K562 (cell line): ENCODE data around the gene MICU1. TPM values are rescaled to one million over a fixed set of nuclear protein-coding genes. Genes with fewer than 3 reads are reported as not detected.

ENCODE experiments used
- E2F3 ChIP-seq: fragments of 250-450 bp; sonication (Bioruptor Pico); IDR thresholded peaks from 2 replicates; pipeline ENCODE4 v1.4.0; 2020; ENCODE audit warnings: mild to moderate bottlenecking
- HSF4 ChIP-seq: fragments of 250-450 bp; sonication (Bioruptor Pico); IDR thresholded peaks from 2 replicates; pipeline ENCODE4 v2.1.2; 2022; ENCODE audit warnings: mild to moderate bottlenecking, moderate library complexity, borderline replicate concordance
- JUNB ChIP-seq: fragments of 450-650 bp; formaldehyde crosslinking; conservative IDR thresholded peaks from 2 replicates; pipeline ENCODE4 v1.4.0; 2020; ENCODE audit warnings: mild to moderate bottlenecking
- MAFK ChIP-seq: IDR thresholded peaks from 2 replicates; pipeline ENCODE4 v1.6.1; 2011; ENCODE audit warnings: low read length, improper control_type of control experiment
- SMAD4 ChIP-seq: fragments of 250-450 bp; sonication (Bioruptor Pico); conservative IDR thresholded peaks from 2 replicates; pipeline ENCODE4 v1.8.0; 2021; ENCODE audit warnings: inconsistent platforms, mild to moderate bottlenecking, moderate library complexity
- SREBF2 ChIP-seq: sonication (generic); formaldehyde crosslinking; IDR thresholded peaks from 2 replicates; pipeline ENCODE4 v1.4.0; 2020; ENCODE audit warnings: mild to moderate bottlenecking, missing genetic modification reagents
- ZNF134 ChIP-seq: fragments of 250-450 bp; sonication (Bioruptor Pico); conservative IDR thresholded peaks from 2 replicates; pipeline ENCODE4 v1.4.0; 2020
- ZNF76 ChIP-seq: fragments of 250-450 bp; sonication (Bioruptor Pico); IDR thresholded peaks from 2 replicates; pipeline ENCODE4 v1.4.0; 2020; ENCODE audit warnings: mild to moderate bottlenecking, moderate library complexity, borderline replicate concordance
- polyA plus RNA-seq, 8 experiments: library from polyadenylated mRNA; depleted of rRNA in 4 of 8; stranded (reverse) in 5 of 8; unstranded in 3 of 8; fragments of >200 nt; fragmentation: Nextera tagmentation in 2 of 8; fragmentation: Illumina TruSeq in 1 of 8; extraction: Ambion mirVana in 2 of 8; extraction: Trizol in 1 of 8; gene quantifications; 2 replicates each; pipeline versions ENCODE4 v1.2.1 to v1.2.3, GENCODE V29; 2011 to 2014; ENCODE audit warnings: inconsistent platforms in 1 of 8, missing spikeins in 1 of 8
- total RNA-seq, 7 experiments: library from RNA; depleted of rRNA in 6 of 7; stranded (reverse); fragments of >200 nt in 6 of 7; fragmentation: Illumina TruSeq in 2 of 7; extraction: Trizol in 2 of 7; gene quantifications; 2 replicates each; pipeline versions ENCODE4 v1.2.1 to v1.2.3, GENCODE V29; 2011 to 2021; ENCODE audit warnings: low replicate concordance in 1 of 7
- TF ChIP-seq, protein P1 (sequence below): IDR thresholded peaks from 3 replicates; pipeline ENCODE4 v1.6.1; 2011; ENCODE audit warnings: borderline replicate concordance, mild to moderate bottlenecking, moderate library complexity; ENCODE audit not compliant: insufficient read length; ENCODE audit errors: extremely low read depth
- TF ChIP-seq, protein P2 (sequence below): fragments of 250-450 bp; sonication (Bioruptor Pico); IDR thresholded peaks from 2 replicates; pipeline ENCODE4 v1.5.0; 2020; ENCODE audit warnings: mild to moderate bottlenecking
- TF ChIP-seq, protein P3 (sequence below): fragments of 250-450 bp; sonication (Bioruptor Pico); IDR thresholded peaks from 2 replicates; pipeline ENCODE4 v1.4.0; 2020
- TF ChIP-seq, protein P4 (sequence below), 2 experiments: fragments of 250-450 bp in 1 of 2; fragments of 450-650 bp in 1 of 2; sonication (Bioruptor Pico) in 1 of 2; IDR thresholded peaks; 2 replicates each; pipeline versions ENCODE4 v1.6.1 to v1.8.0; 2016 to 2021; ENCODE audit warnings: mild to moderate bottlenecking in 2 of 2, moderate library complexity in 2 of 2, missing compliant biosample characterization in 1 of 2, missing genetic modification characterization in 1 of 2
- TF ChIP-seq, protein P5 (sequence below): fragments of 250-450 bp; sonication (Bioruptor Pico); IDR thresholded peaks from 2 replicates; pipeline ENCODE4 v1.5.0; 2021

Gene MICU1
- total and polyA plus RNA-seq, 9 of the 15 experiments (the other 6 are each of a cell fraction or from before 2014, with no cell fraction given), result 29.3 to 76.8 (median 48.4) TPM

DNA sequence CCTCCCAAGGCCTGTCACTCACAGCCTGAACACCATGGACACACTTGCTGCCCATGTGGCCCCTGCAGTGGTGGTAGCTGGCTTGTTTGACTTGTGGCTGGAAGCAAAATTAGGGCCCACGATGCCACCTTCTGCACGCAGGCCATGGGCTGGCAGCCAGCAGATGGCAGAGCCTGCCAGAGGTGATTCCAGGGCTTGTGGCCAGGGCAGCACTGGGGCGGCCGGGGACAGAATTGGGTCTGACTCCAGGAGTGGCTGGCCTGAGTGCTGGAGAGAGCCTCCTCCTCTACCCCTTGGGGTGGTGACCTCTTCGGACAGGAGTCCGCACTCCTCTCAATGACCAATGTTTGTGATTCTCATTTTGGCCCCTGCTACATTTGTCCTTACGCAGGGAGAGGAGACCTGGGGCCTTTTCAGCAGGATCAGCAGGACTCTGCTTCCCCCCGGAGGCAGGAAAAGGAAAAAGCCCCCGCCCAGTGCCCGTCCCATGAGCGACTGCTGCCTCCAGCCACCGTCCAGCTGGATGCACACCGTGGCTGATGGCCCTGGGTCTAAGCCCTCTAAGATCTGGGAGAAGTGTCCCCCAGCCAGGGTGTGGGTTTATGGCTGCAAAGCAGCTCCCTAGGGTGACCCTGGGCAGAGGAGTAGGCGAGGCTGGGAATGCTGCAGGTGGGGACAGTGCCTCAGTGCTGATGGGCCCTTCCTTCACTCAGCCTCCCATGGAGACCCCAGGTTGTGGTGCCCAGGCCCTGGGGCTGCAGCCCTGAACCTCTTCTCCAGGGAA, 297.6 kb downstream of the MICU1 start (continued):
- TF ChIP-seq, protein P1, sequence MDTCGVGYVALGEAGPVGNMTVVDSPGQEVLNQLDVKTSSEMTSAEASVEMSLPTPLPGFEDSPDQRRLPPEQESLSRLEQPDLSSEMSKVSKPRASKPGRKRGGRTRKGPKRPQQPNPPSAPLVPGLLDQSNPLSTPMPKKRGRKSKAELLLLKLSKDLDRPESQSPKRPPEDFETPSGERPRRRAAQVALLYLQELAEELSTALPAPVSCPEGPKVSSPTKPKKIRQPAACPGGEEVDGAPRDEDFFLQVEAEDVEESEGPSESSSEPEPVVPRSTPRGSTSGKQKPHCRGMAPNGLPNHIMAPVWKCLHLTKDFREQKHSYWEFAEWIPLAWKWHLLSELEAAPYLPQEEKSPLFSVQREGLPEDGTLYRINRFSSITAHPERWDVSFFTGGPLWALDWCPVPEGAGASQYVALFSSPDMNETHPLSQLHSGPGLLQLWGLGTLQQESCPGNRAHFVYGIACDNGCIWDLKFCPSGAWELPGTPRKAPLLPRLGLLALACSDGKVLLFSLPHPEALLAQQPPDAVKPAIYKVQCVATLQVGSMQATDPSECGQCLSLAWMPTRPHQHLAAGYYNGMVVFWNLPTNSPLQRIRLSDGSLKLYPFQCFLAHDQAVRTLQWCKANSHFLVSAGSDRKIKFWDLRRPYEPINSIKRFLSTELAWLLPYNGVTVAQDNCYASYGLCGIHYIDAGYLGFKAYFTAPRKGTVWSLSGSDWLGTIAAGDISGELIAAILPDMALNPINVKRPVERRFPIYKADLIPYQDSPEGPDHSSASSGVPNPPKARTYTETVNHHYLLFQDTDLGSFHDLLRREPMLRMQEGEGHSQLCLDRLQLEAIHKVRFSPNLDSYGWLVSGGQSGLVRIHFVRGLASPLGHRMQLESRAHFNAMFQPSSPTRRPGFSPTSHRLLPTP, result no peak
- TF ChIP-seq, protein P2, sequence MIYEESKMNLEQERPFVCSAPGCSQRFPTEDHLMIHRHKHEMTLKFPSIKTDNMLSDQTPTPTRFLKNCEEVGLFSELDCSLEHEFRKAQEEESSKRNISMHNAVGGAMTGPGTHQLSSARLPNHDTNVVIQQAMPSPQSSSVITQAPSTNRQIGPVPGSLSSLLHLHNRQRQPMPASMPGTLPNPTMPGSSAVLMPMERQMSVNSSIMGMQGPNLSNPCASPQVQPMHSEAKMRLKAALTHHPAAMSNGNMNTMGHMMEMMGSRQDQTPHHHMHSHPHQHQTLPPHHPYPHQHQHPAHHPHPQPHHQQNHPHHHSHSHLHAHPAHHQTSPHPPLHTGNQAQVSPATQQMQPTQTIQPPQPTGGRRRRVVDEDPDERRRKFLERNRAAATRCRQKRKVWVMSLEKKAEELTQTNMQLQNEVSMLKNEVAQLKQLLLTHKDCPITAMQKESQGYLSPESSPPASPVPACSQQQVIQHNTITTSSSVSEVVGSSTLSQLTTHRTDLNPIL, result peak; percentile 70; the same call in 1 of the 2 replicates
- TF ChIP-seq SREBF2 (CRISPR knock-in tag), result peak; percentile 45; the same call in 1 of the 2 replicates
- TF ChIP-seq, protein P3, sequence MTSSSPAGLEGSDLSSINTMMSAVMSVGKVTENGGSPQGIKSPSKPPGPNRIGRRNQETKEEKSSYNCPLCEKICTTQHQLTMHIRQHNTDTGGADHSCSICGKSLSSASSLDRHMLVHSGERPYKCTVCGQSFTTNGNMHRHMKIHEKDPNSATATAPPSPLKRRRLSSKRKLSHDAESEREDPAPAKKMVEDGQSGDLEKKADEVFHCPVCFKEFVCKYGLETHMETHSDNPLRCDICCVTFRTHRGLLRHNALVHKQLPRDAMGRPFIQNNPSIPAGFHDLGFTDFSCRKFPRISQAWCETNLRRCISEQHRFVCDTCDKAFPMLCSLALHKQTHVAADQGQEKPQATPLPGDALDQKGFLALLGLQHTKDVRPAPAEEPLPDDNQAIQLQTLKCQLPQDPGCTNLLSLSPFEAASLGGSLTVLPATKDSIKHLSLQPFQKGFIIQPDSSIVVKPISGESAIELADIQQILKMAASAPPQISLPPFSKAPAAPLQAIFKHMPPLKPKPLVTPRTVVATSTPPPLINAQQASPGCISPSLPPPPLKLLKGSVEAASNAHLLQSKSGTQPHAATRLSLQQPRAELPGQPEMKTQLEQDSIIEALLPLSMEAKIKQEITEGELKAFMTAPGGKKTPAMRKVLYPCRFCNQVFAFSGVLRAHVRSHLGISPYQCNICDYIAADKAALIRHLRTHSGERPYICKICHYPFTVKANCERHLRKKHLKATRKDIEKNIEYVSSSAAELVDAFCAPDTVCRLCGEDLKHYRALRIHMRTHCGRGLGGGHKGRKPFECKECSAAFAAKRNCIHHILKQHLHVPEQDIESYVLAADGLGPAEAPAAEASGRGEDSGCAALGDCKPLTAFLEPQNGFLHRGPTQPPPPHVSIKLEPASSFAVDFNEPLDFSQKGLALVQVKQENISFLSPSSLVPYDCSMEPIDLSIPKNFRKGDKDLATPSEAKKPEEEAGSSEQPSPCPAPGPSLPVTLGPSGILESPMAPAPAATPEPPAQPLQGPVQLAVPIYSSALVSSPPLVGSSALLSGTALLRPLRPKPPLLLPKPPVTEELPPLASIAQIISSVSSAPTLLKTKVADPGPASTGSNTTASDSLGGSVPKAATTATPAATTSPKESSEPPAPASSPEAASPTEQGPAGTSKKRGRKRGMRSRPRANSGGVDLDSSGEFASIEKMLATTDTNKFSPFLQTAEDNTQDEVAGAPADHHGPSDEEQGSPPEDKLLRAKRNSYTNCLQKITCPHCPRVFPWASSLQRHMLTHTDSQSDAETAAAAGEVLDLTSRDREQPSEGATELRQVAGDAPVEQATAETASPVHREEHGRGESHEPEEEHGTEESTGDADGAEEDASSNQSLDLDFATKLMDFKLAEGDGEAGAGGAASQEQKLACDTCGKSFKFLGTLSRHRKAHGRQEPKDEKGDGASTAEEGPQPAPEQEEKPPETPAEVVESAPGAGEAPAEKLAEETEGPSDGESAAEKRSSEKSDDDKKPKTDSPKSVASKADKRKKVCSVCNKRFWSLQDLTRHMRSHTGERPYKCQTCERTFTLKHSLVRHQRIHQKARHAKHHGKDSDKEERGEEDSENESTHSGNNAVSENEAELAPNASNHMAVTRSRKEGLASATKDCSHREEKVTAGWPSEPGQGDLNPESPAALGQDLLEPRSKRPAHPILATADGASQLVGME (CRISPR knock-in tag), result peak; percentile 79; the same call in 1 of the 2 replicates
- TF ChIP-seq ZNF76 (CRISPR knock-in tag), result peak; percentile 70; the same call in 1 of the 2 replicates
- no peak for TF ChIP-seq ZNF134 (CRISPR knock-in tag)
- peak; percentile 81 for TF ChIP-seq E2F3 (CRISPR knock-in tag)
- no peak for TF ChIP-seq JUNB
- TF ChIP-seq, protein P4, sequence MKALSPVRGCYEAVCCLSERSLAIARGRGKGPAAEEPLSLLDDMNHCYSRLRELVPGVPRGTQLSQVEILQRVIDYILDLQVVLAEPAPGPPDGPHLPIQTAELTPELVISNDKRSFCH (CRISPR knock-in tag; IDR thresholded peaks at IDR 0.05), result no peak
- TF ChIP-seq, protein P4 (tag; IDR thresholded peaks at IDR 0.05), result peak; percentile 74
- TF ChIP-seq HSF4, result peak; percentile 69; the same call in 1 of the 2 replicates
- TF ChIP-seq, protein P5, sequence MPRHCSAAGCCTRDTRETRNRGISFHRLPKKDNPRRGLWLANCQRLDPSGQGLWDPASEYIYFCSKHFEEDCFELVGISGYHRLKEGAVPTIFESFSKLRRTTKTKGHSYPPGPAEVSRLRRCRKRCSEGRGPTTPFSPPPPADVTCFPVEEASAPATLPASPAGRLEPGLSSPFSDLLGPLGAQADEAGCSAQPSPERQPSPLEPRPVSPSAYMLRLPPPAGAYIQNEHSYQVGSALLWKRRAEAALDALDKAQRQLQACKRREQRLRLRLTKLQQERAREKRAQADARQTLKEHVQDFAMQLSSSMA (CRISPR knock-in tag), result no peak
- TF ChIP-seq MAFK, result peak; percentile 21; the same call in 1 of the 2 replicates
- TF ChIP-seq SMAD4, result no peak; the same call in none of the 2 replicates
